ENCODE data around the gene SLC5A1. TPM values are rescaled to one million over a fixed set of nuclear protein-coding genes. Genes with fewer than 3 reads are reported as not detected.

Gene SLC5A1
- total RNA-seq, 2 experiments from 2014 or later: not detected

- H3K9me3 Mint-ChIP-seq: no peaks in the 10 kb centered on the region
- no peaks in the 10 kb centered on the region for H3K36me3 Mint-ChIP-seq (ENCODE audit: low read depth)
- CTCF ChIA-PET: no interaction called here
- DNase-seq: no peak
- H3K27me3 Mint-ChIP-seq: peaks cover 66% of the 10 kb centered on the region
- no peak overlapping the region for H3K4me3 Mint-ChIP-seq
- peaks cover 14% of the 10 kb centered on the region for H3K4me1 Mint-ChIP-seq
- POLR2A ChIA-PET: no interaction called here
- no peak overlapping the region for H3K27ac Mint-ChIP-seq
Measured at GRCh38 chr22:32055069-32055468, 12.0 kb downstream of the SLC5A1 start.

GRCh38 chr22:32058656-32059260 is 15.7 kb downstream of the SLC5A1 start:
- CTCF ChIA-PET: no interaction called here
- H3K27me3 Mint-ChIP-seq: peaks cover 56% of the 10 kb centered on the region

GRCh38 chr22:32059426-32059825 is 16.4 kb downstream of the SLC5A1 start:
- DNase-seq: no peak
- Mint-ChIP-seq H3K4me1 (no peaks in the 10 kb centered on the region), H3K27me3 (peaks cover 53% of the 10 kb centered on the region), H3K4me3 (no peak overlapping the region), H3K36me3 (ENCODE audit: low read depth) (no peaks in the 10 kb centered on the region), H3K9me3 (no peaks in the 10 kb centered on the region), H3K27ac (no peak overlapping the region)
- ChIA-PET POLR2A (no interaction called here), CTCF (no interaction called here)

More at GRCh38 chr22:32058656-32059260, 15.7 kb downstream of the SLC5A1 start:
- H3K4me3 Mint-ChIP-seq: no peak overlapping the region
- no peaks in the 10 kb centered on the region for H3K4me1 Mint-ChIP-seq
- no peaks in the 10 kb centered on the region for H3K9me3 Mint-ChIP-seq
- no peak overlapping the region for H3K27ac Mint-ChIP-seq
- POLR2A ChIA-PET: no interaction called here
- DNase-seq: no peak
- no peaks in the 10 kb centered on the region for H3K36me3 Mint-ChIP-seq (ENCODE audit: low read depth)

GRCh38 chr22:32063701-32064100 is 20.6 kb downstream of the SLC5A1 start:
- Mint-ChIP-seq H3K27ac (no peak overlapping the region), H3K36me3 (ENCODE audit: low read depth) (no peaks in the 10 kb centered on the region), H3K4me3 (no peak overlapping the region), H3K9me3 (no peaks in the 10 kb centered on the region), H3K4me1 (no peaks in the 10 kb centered on the region), H3K27me3 (peaks cover 41% of the 10 kb centered on the region)
- no peak for DNase-seq
- CTCF ChIA-PET: no interaction called here
- POLR2A ChIA-PET: no interaction called here

- POLR2A ChIA-PET: no interaction called here
- CTCF ChIA-PET: no interaction called here
- Mint-ChIP-seq H3K36me3 (ENCODE audit: low read depth) (no peaks in the 10 kb centered on the region), H3K4me1 (no peaks in the 10 kb centered on the region), H3K4me3 (no peak overlapping the region), H3K27ac (no peak overlapping the region), H3K27me3 (peaks cover 44% of the 10 kb centered on the region), H3K9me3 (no peaks in the 10 kb centered on the region)
- DNase-seq: no peak
Measured at GRCh38 chr22:32066820-32067219, 23.8 kb downstream of the SLC5A1 start.

GRCh38 chr22:32067613-32068012 is 24.6 kb downstream of the SLC5A1 start:
- Mint-ChIP-seq H3K4me1 (no peaks in the 10 kb centered on the region), H3K27ac (no peak overlapping the region), H3K4me3 (no peak overlapping the region), H3K27me3 (peaks cover 44% of the 10 kb centered on the region), H3K9me3 (no peaks in the 10 kb centered on the region), H3K36me3 (ENCODE audit: low read depth) (no peaks in the 10 kb centered on the region)
- no peak for DNase-seq
- ChIA-PET CTCF (interaction anchor here (0.9 kb wide), 1 partner anchor 10 kb away, joined by 3 read pairs; no protein-coding TSS in a partner anchor), POLR2A (interaction anchor here (0.6 kb wide), 1 partner anchor 595 kb away, joined by 4 read pairs; no protein-coding TSS in a partner anchor)

- H3K27me3 Mint-ChIP-seq: peaks cover 42% of the 10 kb centered on the region
- H3K4me1 Mint-ChIP-seq: no peaks in the 10 kb centered on the region
- no peaks in the 10 kb centered on the region for H3K36me3 Mint-ChIP-seq (ENCODE audit: low read depth)
- ChIA-PET POLR2A (no interaction called here), CTCF (no interaction called here)
- no peaks in the 10 kb centered on the region for H3K9me3 Mint-ChIP-seq
- H3K27ac Mint-ChIP-seq: no peak overlapping the region
- H3K4me3 Mint-ChIP-seq: no peak overlapping the region
- no peak for DNase-seq
Measured at GRCh38 chr22:32069579-32070372, 26.7 kb downstream of the SLC5A1 start.

- Mint-ChIP-seq H3K9me3 (no peaks in the 10 kb centered on the region), H3K36me3 (ENCODE audit: low read depth) (no peaks in the 10 kb centered on the region), H3K27me3 (peaks cover 50% of the 10 kb centered on the region), H3K4me1 (no peaks in the 10 kb centered on the region), H3K4me3 (no peak overlapping the region), H3K27ac (no peak overlapping the region)
- ChIA-PET POLR2A (no interaction called here), CTCF (no interaction called here)
- no peak for DNase-seq
Measured at GRCh38 chr22:32073262-32073661, 30.2 kb downstream of the SLC5A1 start.

- no peaks in the 10 kb centered on the region for H3K9me3 Mint-ChIP-seq
- no peak overlapping the region for H3K4me3 Mint-ChIP-seq
- H3K4me1 Mint-ChIP-seq: no peaks in the 10 kb centered on the region
- ChIA-PET CTCF (no interaction called here), POLR2A (no interaction called here)
- DNase-seq: no peak
- H3K27me3 Mint-ChIP-seq: peaks cover 48% of the 10 kb centered on the region
- H3K27ac Mint-ChIP-seq: no peak overlapping the region
- H3K36me3 Mint-ChIP-seq (ENCODE audit: low read depth): no peaks in the 10 kb centered on the region
Measured at GRCh38 chr22:32073823-32074380, 30.8 kb downstream of the SLC5A1 start.

GRCh38 chr22:32075997-32076760 is 33.1 kb downstream of the SLC5A1 start:
- CTCF ChIA-PET: no interaction called here
- no peaks in the 10 kb centered on the region for H3K36me3 Mint-ChIP-seq (ENCODE audit: low read depth)
- POLR2A ChIA-PET: no interaction called here
- H3K9me3 Mint-ChIP-seq: no peaks in the 10 kb centered on the region
- H3K4me1 Mint-ChIP-seq: no peaks in the 10 kb centered on the region
- H3K27ac Mint-ChIP-seq: no peak overlapping the region
- no peak for DNase-seq
- H3K27me3 Mint-ChIP-seq: peaks cover 35% of the 10 kb centered on the region
- no peak overlapping the region for H3K4me3 Mint-ChIP-seq

GRCh38 chr22:32076761-32077084 is 33.7 kb downstream of the SLC5A1 start:
- CTCF ChIA-PET: no interaction called here
- Mint-ChIP-seq H3K4me1 (no peaks in the 10 kb centered on the region), H3K4me3 (no peak overlapping the region), H3K9me3 (no peaks in the 10 kb centered on the region), H3K27me3 (peaks cover 32% of the 10 kb centered on the region), H3K27ac (no peak overlapping the region), H3K36me3 (ENCODE audit: low read depth) (no peaks in the 10 kb centered on the region)
- DNase-seq: no peak
- POLR2A ChIA-PET: no interaction called here

- CTCF ChIA-PET: no interaction called here
- H3K36me3 Mint-ChIP-seq (ENCODE audit: low read depth): no peaks in the 10 kb centered on the region
- no peaks in the 10 kb centered on the region for H3K4me1 Mint-ChIP-seq
- no peak for DNase-seq
- H3K27me3 Mint-ChIP-seq: peaks cover 28% of the 10 kb centered on the region
- POLR2A ChIA-PET: no interaction called here
- H3K9me3 Mint-ChIP-seq: no peaks in the 10 kb centered on the region
- no peak overlapping the region for H3K27ac Mint-ChIP-seq
- no peak overlapping the region for H3K4me3 Mint-ChIP-seq
Measured at GRCh38 chr22:32077151-32077550, 34.1 kb downstream of the SLC5A1 start.

All from activated CD4-positive, alpha-beta T cell treated with anti-CD3 and anti-CD28 coated beads, Interleukin-2, amount 10 ng/mL, durations not matched to agents 7 days and 5 days (primary cell).